Measurements from ENCODE around the gene NSF. TPM values are rescaled to one million over a fixed set of nuclear protein-coding genes. Genes with fewer than 3 reads are reported as not detected.

Gene NSF
- total RNA-seq, 2 experiments from 2014 or later, result 17.7 to 19.1 TPM

GRCh38 chr17:46772475-46773220, 182.2 kb downstream of the NSF start:
- Histone ChIP-seq H3K27ac (ENCODE audit: low read depth in 1 of 2, low read length in 2 of 2) (no peak overlapping the region), H3K27me3 (ENCODE audit: control insufficient read depth in 1 of 2, insufficient read depth in 2 of 2, low read length in 2 of 2) (peaks cover 22 to 52% of the 10 kb centered on the region in 2 experiments), H3K36me3 (ENCODE audit: insufficient read depth, low read length) (no peaks in the 10 kb centered on the region), H3K4me3 (ENCODE audit: low read length) (peak overlapping the region; percentile 56), H3K4me1 (ENCODE audit: insufficient read depth, low read length) (peaks cover 32% of the 10 kb centered on the region), H3K9me3 (ENCODE audit: control insufficient read depth in 1 of 2, insufficient read depth in 1 of 2, low read length in 2 of 2) (peaks cover 0 to 18% of the 10 kb centered on the region in 2 experiments)
- ATAC-seq (ENCODE audit: poor library complexity) (no peak), DNase-seq (no peak)
- H3K27me3 Mint-ChIP-seq, result peaks cover 52% of the 10 kb centered on the region
- no peak overlapping the region for H3K27ac Mint-ChIP-seq
- TF ChIP-seq, protein P1, sequence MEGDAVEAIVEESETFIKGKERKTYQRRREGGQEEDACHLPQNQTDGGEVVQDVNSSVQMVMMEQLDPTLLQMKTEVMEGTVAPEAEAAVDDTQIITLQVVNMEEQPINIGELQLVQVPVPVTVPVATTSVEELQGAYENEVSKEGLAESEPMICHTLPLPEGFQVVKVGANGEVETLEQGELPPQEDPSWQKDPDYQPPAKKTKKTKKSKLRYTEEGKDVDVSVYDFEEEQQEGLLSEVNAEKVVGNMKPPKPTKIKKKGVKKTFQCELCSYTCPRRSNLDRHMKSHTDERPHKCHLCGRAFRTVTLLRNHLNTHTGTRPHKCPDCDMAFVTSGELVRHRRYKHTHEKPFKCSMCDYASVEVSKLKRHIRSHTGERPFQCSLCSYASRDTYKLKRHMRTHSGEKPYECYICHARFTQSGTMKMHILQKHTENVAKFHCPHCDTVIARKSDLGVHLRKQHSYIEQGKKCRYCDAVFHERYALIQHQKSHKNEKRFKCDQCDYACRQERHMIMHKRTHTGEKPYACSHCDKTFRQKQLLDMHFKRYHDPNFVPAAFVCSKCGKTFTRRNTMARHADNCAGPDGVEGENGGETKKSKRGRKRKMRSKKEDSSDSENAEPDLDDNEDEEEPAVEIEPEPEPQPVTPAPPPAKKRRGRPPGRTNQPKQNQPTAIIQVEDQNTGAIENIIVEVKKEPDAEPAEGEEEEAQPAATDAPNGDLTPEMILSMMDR (IDR thresholded peaks at IDR 0.05), result no peak
- intact Hi-C loops (cut with DNase I, micrococcal nuclease), result loop anchor here in 1 of 2 experiments (5.0 kb wide), 1 partner anchor 50 kb away; no protein-coding TSS in a partner anchor
- H3K4me3 Mint-ChIP-seq, result peak overlapping the region; percentile 80
- H3K9me3 Mint-ChIP-seq, result no peaks in the 10 kb centered on the region
- CTCF ChIA-PET, result no interaction called here
- peaks cover 11% of the 10 kb centered on the region for H3K4me1 Mint-ChIP-seq (ENCODE audit: low read depth)
- POLR2A ChIA-PET, result no interaction called here
- H3K36me3 Mint-ChIP-seq (ENCODE audit: low read depth), result no peaks in the 10 kb centered on the region

- no peak overlapping the region for H3K27ac Mint-ChIP-seq
- H3K27me3 ChIP-seq (ENCODE audit: control insufficient read depth in 1 of 2, insufficient read depth in 2 of 2, low read length in 2 of 2), result peaks cover 22 to 52% of the 10 kb centered on the region in 2 experiments
- no peaks in the 10 kb centered on the region for H3K9me3 Mint-ChIP-seq
- no peak overlapping the region for H3K4me3 ChIP-seq (ENCODE audit: low read length)
- DNase-seq (peak in 1 of 14 experiments; percentile 22), ATAC-seq (ENCODE audit: poor library complexity) (no peak)
- H3K4me1 Mint-ChIP-seq (ENCODE audit: low read depth), result peaks cover 11% of the 10 kb centered on the region
- H3K36me3 ChIP-seq (ENCODE audit: insufficient read depth, low read length), result no peaks in the 10 kb centered on the region
- H3K9me3 ChIP-seq (ENCODE audit: control insufficient read depth in 1 of 2, insufficient read depth in 1 of 2, low read length in 2 of 2), result peaks cover 0 to 18% of the 10 kb centered on the region in 2 experiments
- peak overlapping the region; percentile 65 for H3K4me3 Mint-ChIP-seq
- H3K36me3 Mint-ChIP-seq (ENCODE audit: low read depth), result no peaks in the 10 kb centered on the region
- peaks cover 32% of the 10 kb centered on the region for H3K4me1 ChIP-seq (ENCODE audit: insufficient read depth, low read length)
- H3K27ac ChIP-seq (ENCODE audit: low read depth in 1 of 2, low read length in 2 of 2), result no peak overlapping the region
- peaks cover 57% of the 10 kb centered on the region for H3K27me3 Mint-ChIP-seq
- TF ChIP-seq, protein P1 (IDR thresholded peaks at IDR 0.05), result no peak
- ChIA-PET CTCF (no interaction called here), POLR2A (no interaction called here)
- intact Hi-C loops (cut with DNase I, micrococcal nuclease), result loop anchor here in 1 of 2 experiments (5.0 kb wide), 1 partner anchor 49 kb away; no protein-coding TSS in a partner anchor
Observed at GRCh38 chr17:46773221-46773605, 182.7 kb downstream of the NSF start.

GRCh38 chr17:46773676-46774075, 183.2 kb downstream of the NSF start:
- POLR2A ChIA-PET, result no interaction called here
- intact Hi-C loops (cut with DNase I, micrococcal nuclease), result loop anchor here in 1 of 2 experiments (5.0 kb wide), 1 partner anchor 49 kb away; no protein-coding TSS in a partner anchor
- H3K4me3 ChIP-seq (ENCODE audit: low read length), result no peak overlapping the region
- Mint-ChIP-seq H3K4me3 (no peak overlapping the region), H3K27me3 (peaks cover 57% of the 10 kb centered on the region), H3K9me3 (no peaks in the 10 kb centered on the region), H3K4me1 (ENCODE audit: low read depth) (peaks cover 11% of the 10 kb centered on the region), H3K36me3 (ENCODE audit: low read depth) (no peaks in the 10 kb centered on the region), H3K27ac (no peak overlapping the region)
- DNase-seq, result peak in 1 of 14 experiments; percentile 14
- H3K27ac ChIP-seq (ENCODE audit: low read depth in 1 of 2, low read length in 2 of 2), result no peak overlapping the region
- H3K4me1 ChIP-seq (ENCODE audit: insufficient read depth, low read length), result peaks cover 32% of the 10 kb centered on the region
- ATAC-seq (ENCODE audit: poor library complexity), result no peak
- H3K27me3 ChIP-seq (ENCODE audit: control insufficient read depth in 1 of 2, insufficient read depth in 2 of 2, low read length in 2 of 2), result peaks cover 22 to 52% of the 10 kb centered on the region in 2 experiments
- H3K9me3 ChIP-seq (ENCODE audit: control insufficient read depth in 1 of 2, insufficient read depth in 1 of 2, low read length in 2 of 2), result peaks cover 0 to 18% of the 10 kb centered on the region in 2 experiments
- H3K36me3 ChIP-seq (ENCODE audit: insufficient read depth, low read length), result no peaks in the 10 kb centered on the region
- CTCF ChIA-PET, result no interaction called here
- TF ChIP-seq, protein P1 (IDR thresholded peaks at IDR 0.05), result no peak
